GM18867 (cell line): ENCODE data around the gene CPLANE2.

Source experiments
- ATAC-seq: cut with Tn5 transposase; IDR thresholded peaks from one replicate; pipeline ENCODE4 v1.9.1; 2021; ENCODE audit warnings: mild to moderate bottlenecking, moderate library complexity; ENCODE audit not compliant: unreplicated experiment

CPLANE2 gene

GRCh38 chr1:16191916-16192546 lies 45.0 kb downstream of the CPLANE2 start:
- no peak for ATAC-seq

GRCh38 chr1:16191309-16191708 lies 45.7 kb downstream of the CPLANE2 start:
- ATAC-seq, result no peak

- no peak for ATAC-seq
Measured at GRCh38 chr1:16189921-16190621, 46.9 kb downstream of the CPLANE2 start.

- ATAC-seq, result no peak
Measured at GRCh38 chr1:16189003-16189402, 48.0 kb downstream of the CPLANE2 start.

- no peak for ATAC-seq
Measured at GRCh38 chr1:16187748-16188401, 49.1 kb downstream of the CPLANE2 start.

- ATAC-seq, result no peak
Measured at GRCh38 chr1:16186655-16187235, 50.2 kb downstream of the CPLANE2 start.

- no peak for ATAC-seq
Measured at GRCh38 chr1:16184557-16185303, 52.3 kb downstream of the CPLANE2 start.

- ATAC-seq, result no peak
Measured at GRCh38 chr1:16183765-16184556, 53.0 kb downstream of the CPLANE2 start.

GRCh38 chr1:16183179-16183578 lies 53.8 kb downstream of the CPLANE2 start:
- ATAC-seq, result no peak

GRCh38 chr1:16181887-16182719 lies 54.9 kb downstream of the CPLANE2 start:
- ATAC-seq, result no peak
